Gastrocnemius medialis (tissue), 4 donors: ENCODE data around the gene GALNT17. TPM values are rescaled to one million over a fixed set of nuclear protein-coding genes. Genes with fewer than 3 reads are reported as not detected.
"Not testable (repeated sequence)": the region's sequence is repeated elsewhere in the genome, so short reads cannot be mapped to it uniquely, and the experiment has no call there.

Experiments
- ATAC-seq, 2 donors: fragments of 150-250 bp; one replicate each; pipeline ENCODE4 v1.9.1; 2016
- DNase-seq, 2 donors: peaks; one replicate each; pipeline ENCODE4 v3.0.0-alpha.2; 2019
- H3K27ac ChIP-seq, 4 donors: fragments of 200-600 bp; sonication (generic); 1 replicate in 1 of 4; 2 replicates in 3 of 4; pipeline ENCODE4 v1.5.1; 2016 to 2018; ENCODE audit warnings: mild to moderate bottlenecking in 2 of 4, moderate library complexity in 1 of 4
- H3K27me3 ChIP-seq, 3 donors: fragments of 200-600 bp; sonication (generic) in 2 of 3; 1 replicate in 1 of 3; 2 replicates in 2 of 3; pipeline versions ENCODE4 v1.5.1 to v1.6.0; 2016 to 2019; ENCODE audit warnings: mild to moderate bottlenecking in 1 of 3, moderate library complexity in 1 of 3
- H3K36me3 ChIP-seq, 2 donors: fragments of 200-600 bp; sonication (generic) in 1 of 2; one replicate each; pipeline ENCODE4 v1.5.1; 2017 to 2018
- H3K4me1 ChIP-seq, 2 donors: fragments of 200-600 bp; sonication (generic) in 1 of 2; one replicate each; pipeline ENCODE4 v1.5.1; 2016 to 2017; ENCODE audit warnings: mild to moderate bottlenecking in 2 of 2
- H3K4me3 ChIP-seq, 4 donors: fragments of 200-600 bp; sonication (generic) in 3 of 4; 1 replicate in 1 of 4; 2 replicates in 3 of 4; pipeline ENCODE4 v1.5.1; 2016 to 2019; ENCODE audit warnings: mild to moderate bottlenecking in 2 of 4
- H3K9me3 ChIP-seq, 3 donors: fragments of 200-600 bp; sonication (generic) in 2 of 3; 1 replicate in 1 of 3; 2 replicates in 2 of 3; pipeline ENCODE4 v1.5.1; 2016 to 2019
- POLR2A ChIP-seq, 2 donors: fragments of 450-650 bp; IDR thresholded peaks; one replicate each; pipeline ENCODE4 v1.6.1; 2017; ENCODE audit warnings: antibody characterized with exemption in 2 of 2, mild to moderate bottlenecking in 2 of 2, moderate library complexity in 2 of 2
- in situ Hi-C, 4 donors: fragments of 200-750 bp; cut with MboI; loops; one replicate each; pipeline versions ENCODE4 v1.15.0 to v1.8.0; 2017; ENCODE audit warnings: low sequenced_read_pairs in 4 of 4
- intact Hi-C: fragments of 100-400 bp; cut with DNase I; formaldehyde crosslinking; loops from one replicate; pipeline ENCODE4 v1.15.1; 2023; ENCODE audit warnings: low total_unique reads
- total RNA-seq, 4 donors: library from RNA; depleted of rRNA; stranded (reverse); fragments of >200 nt; gene quantifications; one replicate each; pipeline versions ENCODE4 v1.1.0 to v1.2.3, GENCODE V29; 2016
- TF ChIP-seq, protein P1 (sequence below), 5 experiments: fragments of 450-650 bp in 3 of 5; fragments of 200-600 bp in 2 of 5; sonication (generic) in 2 of 5; IDR thresholded peaks in 4 of 5; conservative IDR thresholded peaks in 1 of 5; 1 replicate in 4 of 5; 2 replicates in 1 of 5; pipeline ENCODE4 v1.5.1; 2016 to 2019; ENCODE audit warnings: antibody characterized with exemption in 5 of 5, mild to moderate bottlenecking in 3 of 5, moderate library complexity in 3 of 5

Gene GALNT17
- total RNA-seq, 4 donors from 2014 or later = 1.9 to 13.0 (median 12.3) TPM

DNA sequence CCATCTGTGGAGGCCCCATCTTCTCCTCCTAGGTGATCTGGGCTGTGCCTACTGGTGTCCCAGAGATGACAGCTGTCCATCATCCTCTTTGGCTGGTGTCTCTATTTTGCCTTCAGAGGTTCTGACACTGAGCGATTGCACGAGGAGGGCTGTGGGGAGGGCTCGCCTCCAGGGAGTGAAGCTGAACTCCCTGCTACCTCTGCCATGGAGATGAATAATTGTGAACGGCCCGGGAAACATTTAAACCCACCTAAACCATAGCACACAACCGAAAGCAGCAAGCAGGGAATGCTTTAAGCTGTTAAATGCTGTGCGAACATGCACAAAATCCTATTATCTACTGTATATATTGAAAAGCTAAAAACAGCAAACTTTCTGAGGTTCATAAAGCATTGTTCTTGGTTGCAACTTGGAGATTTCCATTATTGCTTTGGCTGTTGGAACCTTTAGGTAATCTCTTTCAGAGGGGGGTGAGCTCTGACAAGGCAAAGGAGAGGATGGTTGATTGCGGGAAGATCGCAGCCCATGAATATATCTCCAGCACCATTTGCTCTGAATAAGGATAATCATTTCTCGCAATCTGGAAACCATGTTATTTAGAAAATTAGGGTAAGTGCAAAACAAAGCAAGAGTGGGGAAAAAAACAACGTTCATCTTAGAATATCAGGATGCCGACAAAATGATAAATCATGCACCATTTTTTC, 507.6 kb downstream of the GALNT17 start:
- ATAC-seq (no peak), DNase-seq (no peak)
- in situ Hi-C loops (no loop called here), intact Hi-C loops (no loop called here)
- Histone ChIP-seq H3K9me3 (no peaks in the 10 kb centered on the region), H3K4me3 (no peak overlapping the region), H3K27ac (no peak overlapping the region), H3K36me3 (no peaks in the 10 kb centered on the region), H3K27me3 (no peaks in the 10 kb centered on the region), H3K4me1 (no peaks in the 10 kb centered on the region)
- TF ChIP-seq POLR2A (IDR thresholded peaks at IDR 0.05) = no peak
- TF ChIP-seq, protein P1, sequence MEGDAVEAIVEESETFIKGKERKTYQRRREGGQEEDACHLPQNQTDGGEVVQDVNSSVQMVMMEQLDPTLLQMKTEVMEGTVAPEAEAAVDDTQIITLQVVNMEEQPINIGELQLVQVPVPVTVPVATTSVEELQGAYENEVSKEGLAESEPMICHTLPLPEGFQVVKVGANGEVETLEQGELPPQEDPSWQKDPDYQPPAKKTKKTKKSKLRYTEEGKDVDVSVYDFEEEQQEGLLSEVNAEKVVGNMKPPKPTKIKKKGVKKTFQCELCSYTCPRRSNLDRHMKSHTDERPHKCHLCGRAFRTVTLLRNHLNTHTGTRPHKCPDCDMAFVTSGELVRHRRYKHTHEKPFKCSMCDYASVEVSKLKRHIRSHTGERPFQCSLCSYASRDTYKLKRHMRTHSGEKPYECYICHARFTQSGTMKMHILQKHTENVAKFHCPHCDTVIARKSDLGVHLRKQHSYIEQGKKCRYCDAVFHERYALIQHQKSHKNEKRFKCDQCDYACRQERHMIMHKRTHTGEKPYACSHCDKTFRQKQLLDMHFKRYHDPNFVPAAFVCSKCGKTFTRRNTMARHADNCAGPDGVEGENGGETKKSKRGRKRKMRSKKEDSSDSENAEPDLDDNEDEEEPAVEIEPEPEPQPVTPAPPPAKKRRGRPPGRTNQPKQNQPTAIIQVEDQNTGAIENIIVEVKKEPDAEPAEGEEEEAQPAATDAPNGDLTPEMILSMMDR (IDR thresholded peaks at IDR 0.05 in 4 of 5, conservative IDR thresholded peaks at IDR 0.05 in 1 of 5) = no peak

DNA sequence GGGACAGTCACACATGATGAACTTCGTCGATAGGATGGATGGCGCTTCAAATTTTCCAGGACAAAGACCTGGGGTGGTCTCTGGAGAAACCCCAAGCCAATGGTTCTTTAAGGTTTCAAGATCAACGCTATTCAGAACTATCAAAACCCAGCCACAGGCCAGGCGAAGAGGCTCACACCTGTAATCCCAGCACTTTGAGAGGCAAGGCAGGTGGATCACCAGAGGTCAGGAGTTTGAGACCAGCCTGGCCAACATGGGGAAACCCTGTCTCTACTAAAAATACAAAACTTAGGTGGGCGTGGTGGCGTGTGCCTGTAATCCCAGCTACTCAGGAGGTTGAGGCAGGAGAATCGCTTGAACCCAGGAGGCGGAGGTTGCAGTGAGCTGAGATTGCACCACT, 511.1 kb downstream of the GALNT17 start:
- intact Hi-C loops = not testable (repeated sequence)

DNA sequence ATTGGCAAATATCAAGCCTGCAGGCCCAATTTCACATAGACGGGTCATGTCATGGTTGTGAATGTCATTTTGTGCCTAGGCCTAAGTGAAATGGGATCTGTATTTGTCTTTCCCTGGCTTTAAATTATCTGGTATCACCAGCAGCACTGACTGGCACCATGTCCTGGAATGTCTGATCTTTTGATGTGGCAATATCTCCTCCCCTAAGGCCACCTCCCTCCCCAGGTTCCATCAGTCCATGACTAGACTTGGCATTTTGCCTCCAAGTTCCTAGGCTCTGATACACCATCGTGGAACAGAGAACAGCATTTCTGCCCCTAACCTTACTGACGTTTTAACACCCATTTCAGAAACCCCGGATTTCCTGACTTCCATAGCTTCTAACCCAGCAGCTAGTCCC, 513.9 kb downstream of the GALNT17 start:
- no peaks in the 10 kb centered on the region for H3K9me3 ChIP-seq
- H3K36me3 ChIP-seq = no peaks in the 10 kb centered on the region
- in situ Hi-C loops = no loop called here
- intact Hi-C loops = no loop called here
- no peak overlapping the region for H3K4me3 ChIP-seq
- no peaks in the 10 kb centered on the region for H3K4me1 ChIP-seq
- H3K27ac ChIP-seq = no peak overlapping the region
- DNase-seq = no peak
- no peaks in the 10 kb centered on the region for H3K27me3 ChIP-seq
- ATAC-seq = no peak
- TF ChIP-seq POLR2A (IDR thresholded peaks at IDR 0.05) = no peak
- TF ChIP-seq, protein P1 (IDR thresholded peaks at IDR 0.05 in 4 of 5, conservative IDR thresholded peaks at IDR 0.05 in 1 of 5) = no peak

More for the DNA sequence above, 511.1 kb downstream of the GALNT17 start:
- H3K27me3 ChIP-seq, H3K9me3 ChIP-seq, in situ Hi-C loops, H3K4me3 ChIP-seq, H3K27ac ChIP-seq, H3K36me3 ChIP-seq, DNase-seq, H3K4me1 ChIP-seq, ATAC-seq: not testable (repeated sequence)

DNA sequence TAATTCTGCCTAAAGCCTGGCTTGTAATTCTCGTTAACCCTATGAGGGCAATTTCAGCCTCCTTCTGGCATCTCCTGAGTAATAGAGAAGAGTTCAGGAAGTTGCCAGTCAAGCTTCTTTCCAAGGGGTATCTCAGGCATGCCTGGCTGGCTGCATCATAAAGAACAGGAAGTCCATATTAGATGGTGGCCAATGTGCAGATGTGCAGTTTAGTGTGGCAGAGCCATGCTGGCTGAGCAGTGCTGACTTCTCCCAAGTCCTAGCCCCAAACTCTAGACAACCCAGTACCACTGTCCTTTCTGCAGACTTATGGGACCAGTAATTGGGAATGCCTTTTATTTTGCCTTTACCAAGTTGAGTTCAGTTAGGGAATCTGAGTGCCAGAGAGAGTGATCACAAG, 517.9 kb downstream of the GALNT17 start:
- Histone ChIP-seq H3K27me3 (no peaks in the 10 kb centered on the region), H3K36me3 (no peaks in the 10 kb centered on the region), H3K9me3 (no peaks in the 10 kb centered on the region), H3K4me1 (no peaks in the 10 kb centered on the region), H3K27ac (no peak overlapping the region), H3K4me3 (no peak overlapping the region)
- ATAC-seq (no peak), DNase-seq (no peak)
- in situ Hi-C loops = no loop called here
- TF ChIP-seq POLR2A (IDR thresholded peaks at IDR 0.05) = no peak
- TF ChIP-seq, protein P1 (IDR thresholded peaks at IDR 0.05 in 4 of 5, conservative IDR thresholded peaks at IDR 0.05 in 1 of 5) = no peak
- intact Hi-C loops = no loop called here

DNA sequence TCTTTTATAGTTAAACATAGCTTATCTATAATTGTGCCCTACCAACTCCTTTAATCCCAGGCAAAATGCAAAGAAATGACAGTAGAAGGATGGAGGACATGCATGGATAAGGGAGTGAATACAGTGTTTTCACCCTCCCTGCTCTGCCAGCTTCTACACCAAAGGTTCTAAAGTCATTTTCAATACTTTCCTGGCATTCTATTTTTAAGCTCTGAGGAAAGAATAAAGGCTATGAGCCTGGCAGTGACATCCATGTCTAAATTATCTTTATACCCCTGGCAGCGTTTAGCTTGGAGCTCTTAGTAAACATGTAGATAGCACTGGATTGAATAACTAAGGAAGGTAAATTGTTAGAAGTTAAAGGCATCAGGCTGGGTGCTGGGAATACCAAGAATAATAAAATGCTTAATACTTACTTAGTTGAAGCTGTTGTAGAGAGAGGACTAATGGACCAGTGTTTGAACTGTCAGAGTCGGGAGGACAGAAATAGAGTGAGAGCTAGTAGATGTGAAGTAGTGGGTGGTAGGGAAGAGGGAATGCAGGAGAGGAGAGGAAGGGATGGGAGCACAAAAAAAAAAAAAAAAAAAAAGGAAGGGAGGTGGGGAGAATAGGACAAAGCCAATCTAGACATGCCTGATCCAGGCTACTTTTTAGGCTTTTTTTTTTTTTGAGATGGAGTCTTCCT, 518.9 kb downstream of the GALNT17 start:
- no peak for ATAC-seq
- intact Hi-C loops = no loop called here

More for the DNA sequence above, 518.9 kb downstream of the GALNT17 start:
- no peak overlapping the region for H3K27ac ChIP-seq
- TF ChIP-seq, protein P1 (IDR thresholded peaks at IDR 0.05 in 4 of 5, conservative IDR thresholded peaks at IDR 0.05 in 1 of 5) = no peak
- TF ChIP-seq POLR2A (IDR thresholded peaks at IDR 0.05) = no peak
- no peaks in the 10 kb centered on the region for H3K4me1 ChIP-seq
- no peak for DNase-seq
- no peaks in the 10 kb centered on the region for H3K36me3 ChIP-seq
- H3K4me3 ChIP-seq = no peak overlapping the region
- no peaks in the 10 kb centered on the region for H3K9me3 ChIP-seq
- H3K27me3 ChIP-seq = no peaks in the 10 kb centered on the region
- in situ Hi-C loops = no loop called here
